Natural killer cell (primary cell): ENCODE data around the gene DRICH1. TPM values are rescaled to one million over a fixed set of nuclear protein-coding genes. Genes with fewer than 3 reads are reported as not detected.
A peak's percentile ranks its signal among the peaks of the same experiment; 100 is the strongest.

Experiments used
- ATAC-seq, 3 donors: fragments of 150-1000 bp in 2 of 3; fragments of 200-7000 bp in 1 of 3; cut with Tn5 transposase; 1 replicate in 1 of 3; 2 replicates in 2 of 3; pipeline ENCODE4 v1.10.0; 2021; ENCODE audit warnings: mild to moderate bottlenecking in 2 of 3, moderate library complexity in 2 of 3
- DNase-seq, 2 donors: peaks; one replicate each; pipeline versions ENCODE4 v3.0.0 to v3.0.0-alpha.2; 2013 to 2021; ENCODE audit warnings: mixed read lengths in 1 of 2
- H3K27ac ChIP-seq: one replicate; pipeline ENCODE4 v1.5.1; 2013; ENCODE audit warnings: mild to moderate bottlenecking, low read length
- H3K27me3 ChIP-seq: one replicate; pipeline ENCODE4 v1.6.1; 2013; ENCODE audit warnings: low read length; ENCODE audit not compliant: control insufficient read depth, insufficient read depth
- H3K36me3 ChIP-seq: one replicate; pipeline ENCODE4 v1.6.1; 2013; ENCODE audit warnings: low read length; ENCODE audit not compliant: control insufficient read depth, insufficient read depth
- H3K4me1 ChIP-seq: one replicate; pipeline ENCODE4 v1.6.1; 2013; ENCODE audit warnings: low read length; ENCODE audit not compliant: control insufficient read depth, insufficient read depth
- H3K4me3 ChIP-seq: one replicate; pipeline ENCODE4 v1.5.1; 2013; ENCODE audit warnings: low read length
- H3K9me3 ChIP-seq: one replicate; pipeline ENCODE4 v1.6.1; 2013; ENCODE audit warnings: low read length; ENCODE audit not compliant: control insufficient read depth, insufficient read depth
- H3K27ac Mint-ChIP-seq, 2 donors: one replicate each; pipeline ENCODE4 v1.8.0; 2022; ENCODE audit warnings: mild to moderate bottlenecking in 2 of 2, mixed read lengths in 2 of 2, moderate library complexity in 1 of 2
- H3K27me3 Mint-ChIP-seq, 2 donors: one replicate each; pipeline ENCODE4 v1.8.0; 2022; ENCODE audit warnings: low read depth in 2 of 2, mixed read lengths in 2 of 2
- H3K36me3 Mint-ChIP-seq: one replicate; pipeline ENCODE4 v1.8.0; 2022; ENCODE audit warnings: mixed read lengths
- H3K4me1 Mint-ChIP-seq, 2 donors: one replicate each; pipeline ENCODE4 v1.8.0; 2022; ENCODE audit warnings: mixed read lengths in 2 of 2
- H3K4me3 Mint-ChIP-seq: one replicate; pipeline ENCODE4 v1.8.0; 2022; ENCODE audit warnings: mild to moderate bottlenecking, moderate library complexity, mixed read lengths
- H3K9me3 Mint-ChIP-seq, 2 donors: one replicate each; pipeline ENCODE4 v1.8.0; 2022; ENCODE audit warnings: mixed read lengths in 2 of 2
- CTCF ChIP-seq: fragments of 200-600 bp; IDR thresholded peaks from one replicate; pipeline ENCODE4 v1.8.0; 2022; ENCODE audit warnings: antibody characterized with exemption
- WGBS: methylation state at CpG from one replicate; pipeline ENCODE4 v1.1.7; 2013; ENCODE audit warnings: missing lambda C conversion rate; ENCODE audit not compliant: insufficient coverage; 5-methylcytosine and 5-hydroxymethylcytosine counted together
- intact Hi-C: fragments of 100-400 bp; cut with micrococcal nuclease; formaldehyde crosslinking; loops from one replicate; pipeline ENCODE4 v1.14.2; 2022
- total RNA-seq, 4 donors: library from RNA; stranded (reverse); fragments of 120-200 nt in 1 of 4; gene quantifications; one replicate each; pipeline versions ENCODE4 v1.2.3 to v1.2.4, GENCODE V29; 2013 to 2022

The DRICH1 gene
- total RNA-seq, 3 donors from 2014 or later (not counting 1 experiment from before 2014, with no cell fraction given) = 2.3 to 3.2 (median 3.1) TPM

GRCh38 chr22:23657727-23658126 lies 25.6 kb upstream of the DRICH1 start:
- Mint-ChIP-seq H3K9me3 (peaks cover 2 to 3% of the 10 kb centered on the region in 2 donors), H3K4me1 (peaks cover 13 to 23% of the 10 kb centered on the region in 2 donors), H3K4me3 (no peak overlapping the region), H3K36me3 (peaks cover 7% of the 10 kb centered on the region), H3K27me3 (no peaks in the 10 kb centered on the region), H3K27ac (no peak overlapping the region)
- Histone ChIP-seq H3K27ac (no peak overlapping the region), H3K9me3 (no peaks in the 10 kb centered on the region), H3K36me3 (peaks cover 6% of the 10 kb centered on the region), H3K4me3 (no peak overlapping the region), H3K4me1 (peaks cover 8% of the 10 kb centered on the region), H3K27me3 (no peaks in the 10 kb centered on the region)
- DNase-seq (no peak), ATAC-seq (no peak)
- 91% methylated on average over 5 of the region's 5 CpGs for WGBS
- no peak for TF ChIP-seq CTCF
- intact Hi-C loops = no loop called here

- no peak overlapping the region for H3K4me3 Mint-ChIP-seq
- peaks cover 0 to 10% of the 10 kb centered on the region in 2 donors for H3K4me1 Mint-ChIP-seq
- H3K27ac Mint-ChIP-seq = peak overlapping the region; percentile 48 to 71
- peaks cover 6% of the 10 kb centered on the region for H3K36me3 ChIP-seq
- no peaks in the 10 kb centered on the region for H3K9me3 Mint-ChIP-seq
- no peak overlapping the region for H3K27ac ChIP-seq
- WGBS = 94% methylated on average over 6 of the region's 6 CpGs
- TF ChIP-seq CTCF = no peak
- H3K9me3 ChIP-seq = no peaks in the 10 kb centered on the region
- H3K27me3 ChIP-seq = no peaks in the 10 kb centered on the region
- DNase-seq = no peak
- no peak for ATAC-seq
- H3K36me3 Mint-ChIP-seq = peaks cover 7% of the 10 kb centered on the region
- H3K27me3 Mint-ChIP-seq = no peaks in the 10 kb centered on the region
- no peak overlapping the region for H3K4me3 ChIP-seq
- no peaks in the 10 kb centered on the region for H3K4me1 ChIP-seq
- intact Hi-C loops = no loop called here
Observed at GRCh38 chr22:23655891-23656475, 23.9 kb upstream of the DRICH1 start.

GRCh38 chr22:23652711-23653110 lies 20.6 kb upstream of the DRICH1 start:
- Histone ChIP-seq H3K9me3 (no peaks in the 10 kb centered on the region), H3K4me1 (no peaks in the 10 kb centered on the region), H3K4me3 (no peak overlapping the region), H3K27me3 (no peaks in the 10 kb centered on the region), H3K27ac (no peak overlapping the region), H3K36me3 (no peaks in the 10 kb centered on the region)
- Mint-ChIP-seq H3K36me3 (no peaks in the 10 kb centered on the region), H3K27me3 (no peaks in the 10 kb centered on the region), H3K4me1 (peaks cover 0 to 2% of the 10 kb centered on the region in 2 donors), H3K9me3 (no peaks in the 10 kb centered on the region), H3K4me3 (no peak overlapping the region), H3K27ac (no peak overlapping the region)
- TF ChIP-seq CTCF = no peak
- ATAC-seq (no peak), DNase-seq (no peak)
- intact Hi-C loops = no loop called here
- WGBS = 98% methylated on average over 8 of the region's 8 CpGs

- Mint-ChIP-seq H3K27ac (no peak overlapping the region), H3K27me3 (no peaks in the 10 kb centered on the region), H3K36me3 (no peaks in the 10 kb centered on the region), H3K9me3 (no peaks in the 10 kb centered on the region), H3K4me1 (no peaks in the 10 kb centered on the region), H3K4me3 (no peak overlapping the region)
- no peaks in the 10 kb centered on the region for H3K4me1 ChIP-seq
- intact Hi-C loops = no loop called here
- H3K27ac ChIP-seq = no peak overlapping the region
- H3K9me3 ChIP-seq = no peaks in the 10 kb centered on the region
- H3K4me3 ChIP-seq = no peak overlapping the region
- H3K36me3 ChIP-seq = no peaks in the 10 kb centered on the region
- H3K27me3 ChIP-seq = no peaks in the 10 kb centered on the region
- 99% methylated on average over 7 of the region's 7 CpGs for WGBS
- TF ChIP-seq CTCF = no peak
- no peak for ATAC-seq
- DNase-seq = no peak
Observed at GRCh38 chr22:23652286-23652685, 20.2 kb upstream of the DRICH1 start.
